HCT116 (cell line): ENCODE results near the gene NTNG2. TPM values are rescaled to one million over a fixed set of nuclear protein-coding genes. Genes with fewer than 3 reads are reported as not detected.

Source experiments
- ATAC-seq: fragments of 200-7000 bp; cut with Tn5 transposase; 2 replicates; pipeline ENCODE4 v1.9.1; 2020; ENCODE audit warnings: mild to moderate bottlenecking, moderate library complexity
- BruUV-seq: library from RNA; stranded (reverse); fragments of 400-500 nt; replicated peaks from 2 replicates; lab custom pipeline; 2021; lab: Mats Ljungman, UMichigan
- CTCF ChIA-PET: fragments of 300-600 bp; sonication (Branson Sonifier 250); formaldehyde crosslinking; loops from one replicate; lab custom pipeline; 2021; ENCODE audit warnings: antibody characterized with exemption; lab: Charles Lee
- POLR2A ChIA-PET: fragments of 300-600, 350-600 bp; sonication (Branson Sonifier 250); formaldehyde crosslinking; loops from one replicate; lab custom pipeline; 2021; ENCODE audit warnings: antibody characterized with exemption; lab: Charles Lee
- RAD21 ChIA-PET, 2 experiments: fragments of 300-600 bp; sonication (Branson Sonifier 250); formaldehyde crosslinking; loops; one replicate each; lab custom pipeline; 2023; ENCODE audit warnings: low total read pairs in 2 of 2; ENCODE audit not compliant: uncharacterized antibody in 2 of 2, unreplicated experiment in 2 of 2, low non-redundant PET in 1 of 2; lab: Charles Lee
- DNase-seq: peaks from one replicate; pipeline ENCODE4 v3.0.0-alpha.2; 2010; ENCODE audit warnings: low read depth, low spot score
- H2AFZ ChIP-seq: fragments of 200-600 bp; shearing (Covaris generic), sonication (generic); 2 replicates; pipeline ENCODE4 v1.6.1; 2017; ENCODE audit warnings: low read depth, mixed run types, mixed read lengths, antibody characterized with exemption, low read length; ENCODE audit not compliant: poor library complexity, severe bottlenecking
- H3K27ac ChIP-seq: 2 replicates; pipeline ENCODE4 v1.5.1; 2012; ENCODE audit warnings: low read depth, low read length
- H3K27me3 ChIP-seq: fragments of 200-600 bp; sonication (generic); 2 replicates; pipeline ENCODE4 v1.6.1; 2016; ENCODE audit warnings: mixed run types, low read length, mixed read lengths; ENCODE audit not compliant: insufficient read depth
- H3K36me3 ChIP-seq, 2 experiments: fragments of 200-500 bp in 1 of 2; fragments of 200-600 bp in 1 of 2; sonication (Bioruptor generic) in 1 of 2; sonication (generic) in 1 of 2; 2 replicates each; pipeline versions ENCODE4 v1.5.1 to v1.6.1; 2014 to 2016; ENCODE audit warnings: low read length in 2 of 2, inconsistent platforms in 1 of 2, mixed read lengths in 1 of 2, mixed run types in 1 of 2; ENCODE audit not compliant: insufficient read depth in 2 of 2, control insufficient read depth in 1 of 2
- H3K4me1 ChIP-seq, 2 experiments: fragments of 200-600 bp in 1 of 2; sonication (generic) in 1 of 2; 2 replicates each; pipeline versions ENCODE4 v1.5.1 to v1.6.1; 2012 to 2017; ENCODE audit warnings: low read length in 2 of 2, inconsistent platforms in 1 of 2, mild to moderate bottlenecking in 1 of 2, mixed read lengths in 1 of 2, mixed run types in 1 of 2, moderate library complexity in 1 of 2; ENCODE audit not compliant: insufficient read depth in 2 of 2, control insufficient read depth in 1 of 2
- H3K4me2 ChIP-seq: fragments of 200-600 bp; sonication (generic); 2 replicates; pipeline ENCODE4 v1.6.1; 2017; ENCODE audit warnings: mixed run types, low read length, mixed read lengths
- H3K4me3 ChIP-seq, 2 experiments: fragments of 200-600 bp in 1 of 2; sonication (generic) in 1 of 2; replicated peaks in 1 of 2; 2 replicates each; pipeline ENCODE4 v1.5.1; 2011 to 2016; ENCODE audit warnings: low read length in 2 of 2, control low read depth in 1 of 2, low read depth in 1 of 2, mild to moderate bottlenecking in 1 of 2, mixed read lengths in 1 of 2, mixed run types in 1 of 2
- H3K79me2 ChIP-seq: fragments of 200-600 bp; sonication (generic); 2 replicates; pipeline ENCODE4 v1.6.1; 2017; ENCODE audit warnings: mild to moderate bottlenecking, mixed run types, low read length, moderate library complexity, mixed read lengths; ENCODE audit not compliant: insufficient read depth
- H3K9ac ChIP-seq: fragments of 200-600 bp; sonication (generic); 2 replicates; pipeline ENCODE4 v1.6.1; 2016; ENCODE audit warnings: low read length, mixed read lengths
- H3K9me2 ChIP-seq: fragments of 200-600 bp; sonication (generic), shearing (Covaris generic); 2 replicates; pipeline ENCODE4 v1.6.1; 2017; ENCODE audit warnings: mixed run types, mild to moderate bottlenecking, moderate library complexity; ENCODE audit not compliant: insufficient read depth
- H3K9me3 ChIP-seq, 2 experiments: fragments of 200-500 bp in 1 of 2; fragments of 200-600 bp in 1 of 2; sonication (Bioruptor generic) in 1 of 2; sonication (generic) in 1 of 2; 2 replicates each; pipeline ENCODE4 v1.6.1; 2014 to 2017; ENCODE audit warnings: low read length in 2 of 2, mixed read lengths in 2 of 2, inconsistent platforms in 1 of 2, low read depth in 1 of 2, mild to moderate bottlenecking in 1 of 2, mixed run types in 1 of 2, moderate library complexity in 1 of 2; ENCODE audit not compliant: control insufficient read depth in 1 of 2, insufficient read depth in 1 of 2
- H4K20me1 ChIP-seq: fragments of 200-600 bp; sonication (generic), shearing (Covaris generic); 2 replicates; pipeline ENCODE4 v1.6.1; 2017; ENCODE audit warnings: mixed run types, mild to moderate bottlenecking, moderate library complexity; ENCODE audit not compliant: insufficient read depth
- CBX3 ChIP-seq: IDR thresholded peaks from 2 replicates; pipeline ENCODE4 v1.6.1; 2012; ENCODE audit warnings: low read depth
- CEBPB ChIP-seq: IDR thresholded peaks from 2 replicates; pipeline ENCODE4 v1.6.1; 2012; ENCODE audit warnings: low read depth
- EZH2 ChIP-seq: fragments of 200-600 bp; sonication (generic); IDR thresholded peaks from 2 replicates; pipeline ENCODE4 v1.6.1; 2017; ENCODE audit warnings: antibody characterized with exemption, mixed run types
- FOSL1 ChIP-seq: IDR thresholded peaks from 2 replicates; pipeline ENCODE4 v1.6.1; 2012; ENCODE audit warnings: low read depth
- TCF7L2 ChIP-seq: IDR thresholded peaks from 2 replicates; pipeline ENCODE4 v1.7.0; 2011; ENCODE audit warnings: borderline replicate concordance, inconsistent platforms; ENCODE audit not compliant: insufficient read depth, insufficient read length; ENCODE audit errors: extremely low read depth
- ZNF274 ChIP-seq: fragments of 200-500 bp; sonication (Bioruptor generic); IDR thresholded peaks from 2 replicates; pipeline ENCODE4 v1.6.1; 2014; ENCODE audit warnings: mild to moderate bottlenecking, low read depth, low read length, inconsistent platforms
- intact Hi-C: fragments of 100-400 bp; cut with micrococcal nuclease; formaldehyde crosslinking; loops from 2 replicates; pipeline ENCODE4 v1.10.0; 2022
- total RNA-seq: library from RNA; stranded (reverse); gene quantifications from one replicate; pipeline ENCODE4 v1.2.1, GENCODE V29; 2021; ENCODE audit not compliant: unreplicated experiment
- TF ChIP-seq, protein P1 (sequence below): IDR thresholded peaks from 2 replicates; pipeline ENCODE4 v1.6.1; 2011; ENCODE audit warnings: mild to moderate bottlenecking, low read length, moderate library complexity; ENCODE audit not compliant: insufficient replicate concordance; ENCODE audit errors: extremely low read depth
- TF ChIP-seq, protein P2 (sequence below), 3 experiments: fragments of 200-600 bp in 1 of 3; sonication (generic) in 1 of 3; IDR thresholded peaks in 2 of 3; conservative IDR thresholded peaks in 1 of 3; 2 replicates each; pipeline ENCODE4 v1.5.1; 2012 to 2017; ENCODE audit warnings: low read depth in 2 of 3, low read length in 2 of 3, antibody characterized with exemption in 1 of 3, borderline replicate concordance in 1 of 3, control low read depth in 1 of 3, mild to moderate bottlenecking in 1 of 3, mixed read lengths in 1 of 3, mixed run types in 1 of 3, moderate library complexity in 1 of 3; ENCODE audit not compliant: insufficient read depth in 1 of 3
- TF ChIP-seq, protein P3 (sequence below): IDR thresholded peaks from 2 replicates; pipeline ENCODE4 v1.6.1; 2012

NTNG2 gene
- total RNA-seq, 1 experiment from 2014 or later: 2.5 TPM

DNA sequence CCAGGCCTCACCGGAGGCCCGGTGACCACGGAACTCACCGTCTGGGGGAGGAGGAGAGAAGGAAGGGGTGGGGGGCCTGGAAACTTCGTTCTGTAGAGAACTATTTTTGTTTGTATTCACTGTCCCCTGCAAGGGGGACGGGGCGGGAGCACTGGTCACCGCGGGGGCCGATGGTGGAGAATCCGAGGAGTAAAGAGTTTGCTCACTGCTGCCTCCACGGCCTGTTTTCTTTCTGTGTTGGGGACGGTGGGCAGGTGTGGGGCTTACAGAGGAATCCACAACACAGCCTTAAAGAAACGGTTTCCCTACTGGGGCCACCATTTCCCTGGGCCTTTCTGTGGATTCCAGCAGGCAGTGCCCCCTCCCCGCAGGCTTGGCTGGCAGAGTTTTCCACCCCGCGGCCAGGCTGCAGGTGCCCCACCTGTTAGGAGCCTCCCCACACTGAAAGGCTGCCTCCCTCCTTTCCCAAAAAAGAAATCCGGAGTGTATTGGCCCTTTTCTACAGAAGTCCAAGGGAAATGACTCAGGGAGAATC is 80.8 kb downstream of the NTNG2 start:
- ChIA-PET CTCF (no interaction called here), POLR2A (no interaction called here), RAD21 (no interaction called here)
- no peak for DNase-seq
- Histone ChIP-seq H3K4me3 (peak overlapping the region; percentile 56 to 69), H3K27ac (no peak overlapping the region), H3K4me2 (peak overlapping the region; percentile 94), H3K9me2 (no peaks in the 10 kb centered on the region), H3K27me3 (no peaks in the 10 kb centered on the region), H4K20me1 (no peaks in the 10 kb centered on the region), H3K9ac (peak overlapping the region; percentile 65), H3K36me3 (no peaks in the 10 kb centered on the region), H3K79me2 (no peaks in the 10 kb centered on the region), H3K4me1 (peaks cover 9 to 26% of the 10 kb centered on the region in 2 experiments; a peak in 3 of 4 replicates), H2AFZ (no peak overlapping the region), H3K9me3 (no peaks in the 10 kb centered on the region)
- BruUV-seq: no TSS peak
- ATAC-seq: no peak
- TF ChIP-seq, protein P1, sequence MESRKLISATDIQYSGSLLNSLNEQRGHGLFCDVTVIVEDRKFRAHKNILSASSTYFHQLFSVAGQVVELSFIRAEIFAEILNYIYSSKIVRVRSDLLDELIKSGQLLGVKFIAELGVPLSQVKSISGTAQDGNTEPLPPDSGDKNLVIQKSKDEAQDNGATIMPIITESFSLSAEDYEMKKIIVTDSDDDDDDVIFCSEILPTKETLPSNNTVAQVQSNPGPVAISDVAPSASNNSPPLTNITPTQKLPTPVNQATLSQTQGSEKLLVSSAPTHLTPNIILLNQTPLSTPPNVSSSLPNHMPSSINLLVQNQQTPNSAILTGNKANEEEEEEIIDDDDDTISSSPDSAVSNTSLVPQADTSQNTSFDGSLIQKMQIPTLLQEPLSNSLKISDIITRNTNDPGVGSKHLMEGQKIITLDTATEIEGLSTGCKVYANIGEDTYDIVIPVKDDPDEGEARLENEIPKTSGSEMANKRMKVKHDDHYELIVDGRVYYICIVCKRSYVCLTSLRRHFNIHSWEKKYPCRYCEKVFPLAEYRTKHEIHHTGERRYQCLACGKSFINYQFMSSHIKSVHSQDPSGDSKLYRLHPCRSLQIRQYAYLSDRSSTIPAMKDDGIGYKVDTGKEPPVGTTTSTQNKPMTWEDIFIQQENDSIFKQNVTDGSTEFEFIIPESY: no peak
- intact Hi-C loops: no loop called here

DNA sequence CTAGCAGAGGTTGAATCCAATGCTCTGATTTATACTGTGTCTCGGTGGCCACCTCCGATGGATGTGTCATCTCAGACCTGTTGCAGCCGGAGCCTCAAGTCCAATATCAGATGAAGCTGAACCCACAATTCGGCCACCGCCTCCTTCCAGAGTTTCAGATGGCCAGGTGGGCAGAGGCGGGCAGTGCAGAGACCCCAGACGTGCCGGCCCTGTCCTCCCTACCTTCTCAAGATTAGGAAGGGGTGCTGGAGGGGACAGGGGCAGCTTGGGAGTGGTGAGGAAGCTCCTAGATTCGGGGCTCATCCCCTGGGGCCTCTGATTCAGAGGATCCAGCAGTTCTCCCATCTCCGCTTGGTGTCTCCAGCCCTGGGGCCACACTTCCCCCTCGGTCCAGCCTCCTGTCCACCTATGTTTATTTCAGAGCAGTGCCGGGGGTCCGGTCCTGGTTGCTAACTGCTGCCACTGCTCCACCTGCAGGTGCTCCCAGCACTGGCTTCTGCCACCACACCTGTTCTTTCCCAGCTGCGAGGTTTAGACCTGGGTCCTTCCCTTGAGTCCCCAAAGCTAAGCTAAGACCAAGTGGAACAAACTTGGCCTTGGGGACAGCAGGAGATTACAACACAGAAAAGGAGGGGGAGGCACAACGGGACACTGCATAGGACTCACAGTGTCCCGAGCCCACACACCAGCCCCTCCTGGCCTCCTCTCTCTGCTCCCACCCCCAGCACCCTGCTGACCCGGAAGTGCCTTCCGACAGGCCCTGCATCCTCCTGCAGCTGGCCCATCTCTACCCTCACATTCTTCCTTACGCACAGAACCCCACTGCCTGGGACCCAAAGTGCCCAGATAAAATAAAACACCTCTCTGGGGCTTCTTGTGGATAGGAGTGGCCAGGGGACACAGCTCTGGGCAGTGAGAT is 81.6 kb downstream of the NTNG2 start:
- peaks cover 7 to 24% of the 10 kb centered on the region in 2 experiments; a peak in 3 of 4 replicates for H3K4me1 ChIP-seq
- no TSS peak for BruUV-seq
- H3K9ac ChIP-seq: no peak overlapping the region
- H2AFZ ChIP-seq: no peak overlapping the region
- no peaks in the 10 kb centered on the region for H4K20me1 ChIP-seq
- no peak overlapping the region for H3K4me3 ChIP-seq
- CTCF ChIA-PET: interaction anchor here (1.2 kb wide), 2 partner anchors 9 to 25 kb away, joined by 4 read pairs; no protein-coding TSS in a partner anchor
- H3K9me2 ChIP-seq: no peaks in the 10 kb centered on the region
- POLR2A ChIA-PET: no interaction called here
- intact Hi-C loops: no loop called here
- no peak for TF ChIP-seq CBX3
- no peak for TF ChIP-seq FOSL1
- TF ChIP-seq ZNF274: no peak
- TF ChIP-seq, protein P2, sequence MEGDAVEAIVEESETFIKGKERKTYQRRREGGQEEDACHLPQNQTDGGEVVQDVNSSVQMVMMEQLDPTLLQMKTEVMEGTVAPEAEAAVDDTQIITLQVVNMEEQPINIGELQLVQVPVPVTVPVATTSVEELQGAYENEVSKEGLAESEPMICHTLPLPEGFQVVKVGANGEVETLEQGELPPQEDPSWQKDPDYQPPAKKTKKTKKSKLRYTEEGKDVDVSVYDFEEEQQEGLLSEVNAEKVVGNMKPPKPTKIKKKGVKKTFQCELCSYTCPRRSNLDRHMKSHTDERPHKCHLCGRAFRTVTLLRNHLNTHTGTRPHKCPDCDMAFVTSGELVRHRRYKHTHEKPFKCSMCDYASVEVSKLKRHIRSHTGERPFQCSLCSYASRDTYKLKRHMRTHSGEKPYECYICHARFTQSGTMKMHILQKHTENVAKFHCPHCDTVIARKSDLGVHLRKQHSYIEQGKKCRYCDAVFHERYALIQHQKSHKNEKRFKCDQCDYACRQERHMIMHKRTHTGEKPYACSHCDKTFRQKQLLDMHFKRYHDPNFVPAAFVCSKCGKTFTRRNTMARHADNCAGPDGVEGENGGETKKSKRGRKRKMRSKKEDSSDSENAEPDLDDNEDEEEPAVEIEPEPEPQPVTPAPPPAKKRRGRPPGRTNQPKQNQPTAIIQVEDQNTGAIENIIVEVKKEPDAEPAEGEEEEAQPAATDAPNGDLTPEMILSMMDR (IDR thresholded peaks at IDR 0.05 in 2 of 3, conservative IDR thresholded peaks at IDR 0.05 in 1 of 3; ENCODE audit: borderline replicate concordance in 1 of 3, insufficient read depth in 1 of 3, low read depth in 2 of 3, low read length in 2 of 3): 0 out of 6 replicates have a peak, but pooled peaks of 2 of the 3 experiments have one; percentile 8 to 11
- TF ChIP-seq, protein P3, sequence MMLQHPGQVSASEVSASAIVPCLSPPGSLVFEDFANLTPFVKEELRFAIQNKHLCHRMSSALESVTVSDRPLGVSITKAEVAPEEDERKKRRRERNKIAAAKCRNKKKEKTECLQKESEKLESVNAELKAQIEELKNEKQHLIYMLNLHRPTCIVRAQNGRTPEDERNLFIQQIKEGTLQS: no peak
- TF ChIP-seq TCF7L2: no peak
- TF ChIP-seq CEBPB: no peak
- no peak for TF ChIP-seq EZH2
- H3K27me3 ChIP-seq: no peaks in the 10 kb centered on the region
- H3K36me3 ChIP-seq: no peaks in the 10 kb centered on the region
- H3K4me2 ChIP-seq: peak overlapping the region; percentile 94; the same call in 1 of the 2 replicates
- no peaks in the 10 kb centered on the region for H3K79me2 ChIP-seq
- DNase-seq (no peak), ATAC-seq (no peak)
- H3K27ac ChIP-seq: no peak overlapping the region
- H3K9me3 ChIP-seq: no peaks in the 10 kb centered on the region
- RAD21 ChIA-PET: no interaction called here
